Left lung (tissue), 10 donors: ENCODE measurements around the gene PRUNE2. TPM values are rescaled to one million over a fixed set of nuclear protein-coding genes. Genes with fewer than 3 reads are reported as not detected.

Experiments
- ATAC-seq: fragments of 200-7000 bp; cut with Tn5 transposase; one replicate; pipeline ENCODE4 v1.9.1; 2020; ENCODE audit warnings: moderate library complexity
- DNase-seq, 4 donors: peaks; one replicate each; pipeline ENCODE4 v3.0.0-alpha.2; 2013 to 2020
- H3K27ac ChIP-seq, 2 donors: fragments of 200-600 bp; sonication (generic) in 1 of 2; one replicate each; pipeline versions ENCODE4 v1.5.0 to v1.8.0; 2020 to 2021
- H3K27me3 ChIP-seq, 2 donors: fragments of 200-600 bp; sonication (generic) in 1 of 2; one replicate each; pipeline versions ENCODE4 v1.5.0 to v1.8.0; 2020 to 2021
- H3K36me3 ChIP-seq, 2 donors: fragments of 200-600 bp; sonication (generic) in 1 of 2; one replicate each; pipeline versions ENCODE4 v1.5.0 to v1.8.0; 2020 to 2021
- H3K4me1 ChIP-seq, 2 donors: fragments of 200-600 bp; one replicate each; pipeline ENCODE4 v1.8.0; 2021
- H3K4me3 ChIP-seq, 2 donors: fragments of 200-600 bp; sonication (generic) in 1 of 2; one replicate each; pipeline versions ENCODE4 v1.5.0 to v1.8.0; 2020 to 2021; ENCODE audit warnings: mild to moderate bottlenecking in 1 of 2
- H3K9me3 ChIP-seq, 2 donors: fragments of 200-600 bp; sonication (generic) in 1 of 2; one replicate each; pipeline versions ENCODE4 v1.5.0 to v1.8.0; 2020 to 2021
- CTCF ChIP-seq, 2 donors: fragments of 200-600 bp; sonication (generic) in 1 of 2; IDR thresholded peaks; one replicate each; pipeline versions ENCODE4 v1.5.0 to v1.8.0; 2021; ENCODE audit warnings: antibody characterized with exemption in 2 of 2
- intact Hi-C, 2 donors: fragments of 100-400 bp; cut with DNase I; formaldehyde crosslinking; loops; one replicate each; pipeline versions ENCODE4 v1.11.2 to v1.14.2; 2022
- polyA plus RNA-seq, 6 donors: library from polyadenylated mRNA; unstranded; fragments of 120-200 nt; gene quantifications; one replicate each; pipeline ENCODE4 v1.2.1, GENCODE V29; 2013; ENCODE audit not compliant: insufficient read length in 6 of 6
- total RNA-seq, 2 donors: library from RNA; stranded (reverse); fragmentation: NEBNext Ultra II Directional; extraction: Animal tissue kit (Norgen Biotek cat#: 25700); gene quantifications; one replicate each; pipeline ENCODE4 v1.2.1, GENCODE V29; 2021
- donor health status: DM: no; HTN: yes; CAD: no.
- donor health status: DM: no; HTN: no; CAD: no.

The PRUNE2 gene
- total and polyA plus RNA-seq, 8 donors, result 2.0 to 17.7 (median 4.1) TPM

GRCh38 chr9:76943054-76943453, 37.1 kb upstream of the PRUNE2 start:
- intact Hi-C loops, result no loop called here
- Histone ChIP-seq H3K9me3 (no peaks in the 10 kb centered on the region), H3K27ac (no peak overlapping the region), H3K4me1 (no peaks in the 10 kb centered on the region), H3K4me3 (no peak overlapping the region), H3K27me3 (no peaks in the 10 kb centered on the region), H3K36me3 (no peaks in the 10 kb centered on the region)
- no peak for TF ChIP-seq CTCF (IDR thresholded peaks at IDR 0.05)
- no peak for ATAC-seq
- no peak for DNase-seq

- Histone ChIP-seq H3K27ac (no peak overlapping the region), H3K36me3 (no peaks in the 10 kb centered on the region), H3K9me3 (peaks cover 0 to 2% of the 10 kb centered on the region in 2 donors), H3K4me3 (no peak overlapping the region), H3K27me3 (no peaks in the 10 kb centered on the region), H3K4me1 (no peaks in the 10 kb centered on the region)
- no peak for ATAC-seq
- no peak for TF ChIP-seq CTCF (IDR thresholded peaks at IDR 0.05)
- DNase-seq, result no peak
- intact Hi-C loops, result no loop called here
Measured at GRCh38 chr9:76932757-76933156, 26.8 kb upstream of the PRUNE2 start.

GRCh38 chr9:76932265-76932664, 26.4 kb upstream of the PRUNE2 start:
- intact Hi-C loops, result no loop called here
- H3K4me3 ChIP-seq, result no peak overlapping the region
- no peak overlapping the region for H3K27ac ChIP-seq
- H3K4me1 ChIP-seq, result no peaks in the 10 kb centered on the region
- H3K27me3 ChIP-seq, result no peaks in the 10 kb centered on the region
- no peaks in the 10 kb centered on the region for H3K36me3 ChIP-seq
- ATAC-seq (no peak), DNase-seq (no peak)
- peaks cover 0 to 2% of the 10 kb centered on the region in 2 donors for H3K9me3 ChIP-seq
- TF ChIP-seq CTCF (IDR thresholded peaks at IDR 0.05), result no peak

GRCh38 chr9:76927540-76928240, 21.8 kb upstream of the PRUNE2 start:
- ATAC-seq, result no peak
- Histone ChIP-seq H3K4me1 (no peaks in the 10 kb centered on the region), H3K9me3 (no peaks in the 10 kb centered on the region), H3K36me3 (no peaks in the 10 kb centered on the region), H3K27me3 (no peaks in the 10 kb centered on the region), H3K27ac (no peak overlapping the region), H3K4me3 (no peak overlapping the region)
- TF ChIP-seq CTCF (IDR thresholded peaks at IDR 0.05), result no peak
- intact Hi-C loops, result no loop called here
- DNase-seq, result no peak

GRCh38 chr9:76926846-76927245, 20.9 kb upstream of the PRUNE2 start:
- Histone ChIP-seq H3K27me3 (no peaks in the 10 kb centered on the region), H3K27ac (no peak overlapping the region), H3K4me1 (no peaks in the 10 kb centered on the region), H3K36me3 (no peaks in the 10 kb centered on the region), H3K9me3 (no peaks in the 10 kb centered on the region), H3K4me3 (no peak overlapping the region)
- TF ChIP-seq CTCF (IDR thresholded peaks at IDR 0.05), result no peak
- DNase-seq (no peak), ATAC-seq (no peak)
- intact Hi-C loops, result no loop called here
